Ascending aorta (tissue), 2 donors: ENCODE data around the gene ZNF778. TPM values are rescaled to one million over a fixed set of nuclear protein-coding genes. Genes with fewer than 3 reads are reported as not detected.

Experiments used
- DNase-seq, 2 donors: peaks; one replicate each; pipeline ENCODE4 v3.0.0-alpha.2; 2019; ENCODE audit warnings: low spot score in 2 of 2
- H3K27ac ChIP-seq, 2 donors: fragments of 200-600 bp; sonication (generic); one replicate each; pipeline ENCODE4 v1.5.1; 2016 to 2017; ENCODE audit warnings: mild to moderate bottlenecking in 1 of 2
- H3K27me3 ChIP-seq: fragments of 200-600 bp; sonication (generic); one replicate; pipeline ENCODE4 v1.5.1; 2017
- H3K36me3 ChIP-seq, 2 donors: fragments of 200-600 bp; sonication (generic); one replicate each; pipeline ENCODE4 v1.5.1; 2016
- H3K4me1 ChIP-seq, 2 donors: fragments of 200-600 bp; sonication (generic); one replicate each; pipeline ENCODE4 v1.5.1; 2016 to 2017; ENCODE audit warnings: mild to moderate bottlenecking in 1 of 2
- H3K4me3 ChIP-seq, 2 donors: fragments of 200-600 bp; sonication (generic); one replicate each; pipeline ENCODE4 v1.5.1; 2016 to 2017; ENCODE audit warnings: mild to moderate bottlenecking in 1 of 2
- H3K9me3 ChIP-seq, 2 donors: fragments of 200-600 bp; sonication (generic); one replicate each; pipeline ENCODE4 v1.5.1; 2016
- intact Hi-C: fragments of 100-400 bp; cut with DNase I; formaldehyde crosslinking; loops from one replicate; pipeline ENCODE4 v1.15.1; 2023
- total RNA-seq: library from RNA; depleted of rRNA; stranded (reverse); fragments of >200 nt; gene quantifications from one replicate; pipeline ENCODE4 v1.1.0, GENCODE V29; 2016
- TF ChIP-seq, protein P1 (sequence below), 3 experiments: fragments of 200-600 bp in 2 of 3; fragments of 450-650 bp in 1 of 3; sonication (generic) in 2 of 3; IDR thresholded peaks; one replicate each; pipeline ENCODE4 v1.5.1; 2016 to 2019; ENCODE audit warnings: antibody characterized with exemption in 3 of 3, mild to moderate bottlenecking in 1 of 3, moderate library complexity in 1 of 3

Gene ZNF778
- total RNA-seq, 1 donor from 2014 or later, result 1.5 TPM

DNA sequence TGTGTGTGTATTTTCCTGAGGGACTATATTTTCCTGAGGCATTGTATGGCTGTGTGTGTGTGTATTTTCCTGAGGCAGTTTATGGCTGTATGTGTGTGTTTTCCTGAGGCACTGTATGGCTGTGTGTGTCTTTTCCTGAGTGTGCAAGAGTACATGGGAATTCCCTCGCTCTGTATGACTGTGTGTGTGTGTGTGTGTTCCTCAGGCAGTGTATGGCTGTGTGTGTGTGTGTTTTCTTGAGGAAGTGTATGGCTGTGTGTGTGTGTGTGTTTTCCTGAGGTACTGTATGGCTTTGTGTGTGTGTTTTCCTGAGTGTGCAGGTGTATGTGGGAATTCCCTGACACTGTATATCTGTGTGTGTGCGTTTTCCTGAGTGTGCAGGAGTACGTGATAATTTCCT is 4.1 kb downstream of the ZNF778 start:
- no peaks in the 10 kb centered on the region for H3K9me3 ChIP-seq
- TF ChIP-seq, protein P1, sequence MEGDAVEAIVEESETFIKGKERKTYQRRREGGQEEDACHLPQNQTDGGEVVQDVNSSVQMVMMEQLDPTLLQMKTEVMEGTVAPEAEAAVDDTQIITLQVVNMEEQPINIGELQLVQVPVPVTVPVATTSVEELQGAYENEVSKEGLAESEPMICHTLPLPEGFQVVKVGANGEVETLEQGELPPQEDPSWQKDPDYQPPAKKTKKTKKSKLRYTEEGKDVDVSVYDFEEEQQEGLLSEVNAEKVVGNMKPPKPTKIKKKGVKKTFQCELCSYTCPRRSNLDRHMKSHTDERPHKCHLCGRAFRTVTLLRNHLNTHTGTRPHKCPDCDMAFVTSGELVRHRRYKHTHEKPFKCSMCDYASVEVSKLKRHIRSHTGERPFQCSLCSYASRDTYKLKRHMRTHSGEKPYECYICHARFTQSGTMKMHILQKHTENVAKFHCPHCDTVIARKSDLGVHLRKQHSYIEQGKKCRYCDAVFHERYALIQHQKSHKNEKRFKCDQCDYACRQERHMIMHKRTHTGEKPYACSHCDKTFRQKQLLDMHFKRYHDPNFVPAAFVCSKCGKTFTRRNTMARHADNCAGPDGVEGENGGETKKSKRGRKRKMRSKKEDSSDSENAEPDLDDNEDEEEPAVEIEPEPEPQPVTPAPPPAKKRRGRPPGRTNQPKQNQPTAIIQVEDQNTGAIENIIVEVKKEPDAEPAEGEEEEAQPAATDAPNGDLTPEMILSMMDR (IDR thresholded peaks at IDR 0.05), result no peak
- H3K27me3 ChIP-seq, result no peaks in the 10 kb centered on the region
- DNase-seq, result no peak
- no peak overlapping the region for H3K4me3 ChIP-seq
- intact Hi-C loops, result no loop called here
- H3K27ac ChIP-seq, result no peak overlapping the region
- H3K36me3 ChIP-seq, result peaks cover 47 to 62% of the 10 kb centered on the region in 2 donors
- H3K4me1 ChIP-seq, result peaks cover 0 to 10% of the 10 kb centered on the region in 2 donors

DNA sequence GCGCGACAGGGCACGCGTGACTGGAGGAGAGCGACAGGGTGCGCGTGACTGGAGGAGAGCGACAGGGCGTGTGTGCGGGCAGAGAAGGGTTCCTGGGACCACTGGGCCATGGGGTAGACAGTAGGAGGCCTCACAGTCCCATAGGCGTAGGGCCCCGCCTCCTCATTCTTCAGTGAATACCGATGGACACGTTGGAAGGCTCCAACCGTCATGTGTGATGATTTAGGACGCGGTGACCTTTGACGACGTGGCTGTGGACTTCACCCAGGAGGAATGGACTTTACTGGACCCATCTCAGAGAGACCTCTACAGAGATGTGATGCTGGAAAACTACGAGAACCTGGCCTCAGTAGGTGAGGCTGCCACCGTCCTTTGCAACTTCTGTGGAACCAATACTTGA is 5.4 kb downstream of the ZNF778 start:
- intact Hi-C loops, result no loop called here
- TF ChIP-seq, protein P1 (IDR thresholded peaks at IDR 0.05), result no peak
- no peak for DNase-seq
- Histone ChIP-seq H3K9me3 (peaks cover 0 to 7% of the 10 kb centered on the region in 2 donors), H3K4me1 (peaks cover 0 to 7% of the 10 kb centered on the region in 2 donors), H3K36me3 (peaks cover 60 to 75% of the 10 kb centered on the region in 2 donors), H3K27me3 (no peaks in the 10 kb centered on the region), H3K27ac (no peak overlapping the region), H3K4me3 (no peak overlapping the region)

DNA sequence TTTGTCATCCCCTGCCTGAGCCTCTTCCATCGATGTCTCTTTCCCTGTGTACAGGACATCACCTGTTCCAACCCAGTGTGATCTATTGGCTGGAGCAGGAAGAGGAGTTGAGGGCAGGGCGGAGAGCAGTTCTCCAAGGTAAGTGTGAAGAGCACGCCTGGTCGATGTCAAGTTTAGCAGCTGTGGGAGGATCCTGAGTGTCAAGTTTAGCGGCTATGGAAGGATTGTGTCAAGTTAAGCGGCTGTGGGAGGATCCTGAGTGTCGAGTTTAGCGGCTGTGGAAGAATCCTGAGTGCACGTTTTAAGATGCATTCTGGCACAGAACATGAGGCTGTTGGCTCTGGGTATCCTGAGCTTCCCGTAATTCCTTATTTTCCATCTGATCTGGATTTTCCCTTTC is 7.2 kb downstream of the ZNF778 start:
- no peak for DNase-seq
- TF ChIP-seq, protein P1 (IDR thresholded peaks at IDR 0.05), result no peak
- Histone ChIP-seq H3K4me1 (no peaks in the 10 kb centered on the region), H3K27me3 (no peaks in the 10 kb centered on the region), H3K9me3 (peaks cover 0 to 8% of the 10 kb centered on the region in 2 donors), H3K27ac (no peak overlapping the region), H3K36me3 (peaks cover 73 to 90% of the 10 kb centered on the region in 2 donors), H3K4me3 (no peak overlapping the region)
- intact Hi-C loops, result no loop called here

DNA sequence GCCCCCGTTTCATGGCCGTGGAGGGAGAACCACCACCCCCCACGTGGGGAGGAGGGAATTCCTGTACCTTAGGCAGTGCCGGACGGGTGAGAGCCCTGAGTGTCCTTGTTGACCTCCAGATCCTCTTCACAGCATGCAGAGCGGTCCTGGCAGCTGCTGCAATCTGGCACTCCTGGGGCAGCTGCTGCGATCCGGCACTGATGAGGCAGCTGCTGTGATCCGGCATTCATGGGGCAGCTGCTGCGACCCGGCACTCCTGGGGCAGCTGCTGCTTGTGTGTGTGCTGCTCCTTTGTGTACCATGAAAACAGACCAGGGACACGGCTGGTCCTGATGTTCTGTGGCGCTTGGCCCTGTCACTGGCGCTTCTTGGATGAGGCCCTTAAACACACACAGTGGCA is 12.8 kb downstream of the ZNF778 start:
- TF ChIP-seq, protein P1 (IDR thresholded peaks at IDR 0.05), result no peak
- intact Hi-C loops, result no loop called here
- DNase-seq, result no peak
- Histone ChIP-seq H3K27ac (no peak overlapping the region), H3K4me1 (no peaks in the 10 kb centered on the region), H3K36me3 (peaks cover 76 to 87% of the 10 kb centered on the region in 2 donors), H3K4me3 (no peak overlapping the region), H3K9me3 (peaks cover 0 to 8% of the 10 kb centered on the region in 2 donors), H3K27me3 (no peaks in the 10 kb centered on the region)

DNA sequence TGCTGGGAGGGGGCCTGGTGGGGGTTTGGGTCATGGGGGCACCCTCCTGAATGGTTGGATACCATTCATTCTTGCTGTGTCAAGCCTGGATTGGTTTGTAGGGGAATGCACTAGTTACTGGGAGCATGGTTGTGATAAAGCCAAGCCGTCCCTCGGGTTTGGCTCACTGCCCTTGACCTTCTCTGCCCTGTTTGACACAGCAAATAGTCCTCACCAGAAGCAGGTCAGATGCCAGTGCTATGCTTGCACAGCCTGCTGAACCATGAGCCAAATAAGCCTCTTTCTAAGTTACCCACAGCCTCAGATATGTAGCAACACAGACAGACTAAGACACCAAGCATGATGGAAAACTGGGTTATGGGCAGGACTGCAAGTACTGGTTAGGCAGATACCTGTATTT is 14.6 kb downstream of the ZNF778 start:
- no peak overlapping the region for H3K4me3 ChIP-seq
- no peak for DNase-seq
- TF ChIP-seq, protein P1 (IDR thresholded peaks at IDR 0.05), result no peak
- peaks cover 62 to 69% of the 10 kb centered on the region in 2 donors for H3K36me3 ChIP-seq
- no peaks in the 10 kb centered on the region for H3K4me1 ChIP-seq
- no peaks in the 10 kb centered on the region for H3K27me3 ChIP-seq
- intact Hi-C loops, result no loop called here
- H3K27ac ChIP-seq, result no peak overlapping the region
- peaks cover 0 to 8% of the 10 kb centered on the region in 2 donors for H3K9me3 ChIP-seq
